Fibroblast of lung (primary cell): ENCODE data around the gene CC2D2A.

Experiments
- CTCF ChIP-seq, 2 donors: IDR thresholded peaks in 1 of 2; conservative IDR thresholded peaks in 1 of 2; 1 replicate in 1 of 2; 2 replicates in 1 of 2; pipeline ENCODE4 v1.5.1; 2011 to 2012; ENCODE audit warnings: low read length in 2 of 2, control low read depth in 1 of 2, inconsistent platforms in 1 of 2, low read depth in 1 of 2, mild to moderate bottlenecking in 1 of 2
- EZH2 ChIP-seq: IDR thresholded peaks from 2 replicates; pipeline ENCODE4 v1.5.1; 2012; ENCODE audit warnings: low read length, control low read depth, mild to moderate bottlenecking; ENCODE audit errors: missing control alignments

- no peak for TF ChIP-seq CTCF (conservative IDR thresholded peaks at IDR 0.05 in 1 of 2, IDR thresholded peaks at IDR 0.05 in 1 of 2; ENCODE audit: low read depth in 1 of 2, low read length in 2 of 2)
- TF ChIP-seq EZH2, result no peak
These were observed 178.9 kb downstream of the CC2D2A start for GRCh38 chr4:15648600-15648999.
